WI38 (cell line): ENCODE data around the gene CHAC1.

Source experiments
- H3K4me3 ChIP-seq: 2 replicates; pipeline ENCODE4 v1.5.1; 2011; ENCODE audit warnings: low read depth, mild to moderate bottlenecking, control low read depth, low read length
- CTCF ChIP-seq: IDR thresholded peaks from 2 replicates; pipeline ENCODE4 v1.5.1; 2012; ENCODE audit warnings: low read depth, mild to moderate bottlenecking, control low read depth, low read length

Gene CHAC1, protein sequence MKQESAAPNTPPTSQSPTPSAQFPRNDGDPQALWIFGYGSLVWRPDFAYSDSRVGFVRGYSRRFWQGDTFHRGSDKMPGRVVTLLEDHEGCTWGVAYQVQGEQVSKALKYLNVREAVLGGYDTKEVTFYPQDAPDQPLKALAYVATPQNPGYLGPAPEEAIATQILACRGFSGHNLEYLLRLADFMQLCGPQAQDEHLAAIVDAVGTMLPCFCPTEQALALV

DNA sequence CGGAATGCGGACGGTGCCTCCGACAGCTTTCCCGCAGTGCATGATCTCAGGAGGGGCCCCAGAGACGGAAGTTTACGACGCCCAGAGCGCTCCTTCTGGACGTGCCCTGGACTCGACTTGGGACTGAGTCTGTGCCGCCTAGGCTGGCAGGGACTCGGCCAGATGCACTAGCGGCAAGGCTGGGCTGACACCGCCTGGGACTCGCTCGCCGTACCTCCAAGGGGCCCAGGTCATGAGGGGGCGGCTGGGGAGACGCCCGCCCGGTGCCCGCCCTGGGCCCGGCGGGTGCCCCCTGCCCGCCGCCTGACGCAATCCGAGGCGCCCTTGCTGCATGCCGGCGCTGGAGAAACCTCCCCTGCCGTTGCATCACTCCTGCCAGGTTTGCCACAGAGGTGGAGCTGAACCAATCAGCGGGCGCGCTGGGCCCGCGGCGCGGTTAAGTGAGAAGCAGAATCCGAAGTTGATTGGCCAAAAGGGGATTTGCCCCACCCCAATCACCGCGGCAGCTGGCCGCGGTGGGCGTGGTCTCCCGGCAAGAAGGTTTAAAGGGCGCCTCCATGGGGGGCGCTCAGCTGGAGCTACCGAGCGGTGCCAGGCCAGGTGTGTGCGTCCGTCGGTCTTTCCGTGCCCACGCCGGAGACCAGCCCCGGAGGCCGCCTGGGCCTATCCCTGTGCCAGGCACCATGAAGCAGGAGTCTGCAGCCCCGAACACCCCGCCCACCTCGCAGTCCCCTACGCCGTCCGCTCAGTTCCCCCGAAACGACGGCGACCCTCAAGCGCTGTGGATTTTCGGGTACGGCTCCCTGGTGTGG is at the start of gene CHAC1:
CHAC1 (plus strand) TSS at position 571 of the 812 bp plus-strand sequence; CDS start at position 684, 113 bp downstream.
- peak within 1 kb of the TSS; percentile 91 for H3K4me3 ChIP-seq
- no peak for TF ChIP-seq CTCF

- TF ChIP-seq CTCF: no peak
- H3K4me3 ChIP-seq: no peak overlapping the region
Measured at GRCh38 chr15:40904552-40905201, 48.6 kb upstream of the CHAC1 start.

GRCh38 chr15:40906091-40906990 is 46.9 kb upstream of the CHAC1 start:
- peak; percentile 65 for TF ChIP-seq CTCF
- peak overlapping the region; percentile 42 for H3K4me3 ChIP-seq

GRCh38 chr15:40906991-40907802 is 46.1 kb upstream of the CHAC1 start:
- H3K4me3 ChIP-seq: peak overlapping the region; percentile 42
- TF ChIP-seq CTCF: no peak

GRCh38 chr15:40908095-40908494 is 45.2 kb upstream of the CHAC1 start:
- no peak for TF ChIP-seq CTCF
- no peak overlapping the region for H3K4me3 ChIP-seq
